Measurements from ENCODE around the gene SPPL2B. TPM values are rescaled to one million over a fixed set of nuclear protein-coding genes. Genes with fewer than 3 reads are reported as not detected.
A peak's percentile ranks its signal among the peaks of the same experiment; 100 is the strongest.

Gene SPPL2B
- total RNA-seq, 4 donors from 2014 or later, result 18.5 to 32.7 (median 30.9) TPM

DNA sequence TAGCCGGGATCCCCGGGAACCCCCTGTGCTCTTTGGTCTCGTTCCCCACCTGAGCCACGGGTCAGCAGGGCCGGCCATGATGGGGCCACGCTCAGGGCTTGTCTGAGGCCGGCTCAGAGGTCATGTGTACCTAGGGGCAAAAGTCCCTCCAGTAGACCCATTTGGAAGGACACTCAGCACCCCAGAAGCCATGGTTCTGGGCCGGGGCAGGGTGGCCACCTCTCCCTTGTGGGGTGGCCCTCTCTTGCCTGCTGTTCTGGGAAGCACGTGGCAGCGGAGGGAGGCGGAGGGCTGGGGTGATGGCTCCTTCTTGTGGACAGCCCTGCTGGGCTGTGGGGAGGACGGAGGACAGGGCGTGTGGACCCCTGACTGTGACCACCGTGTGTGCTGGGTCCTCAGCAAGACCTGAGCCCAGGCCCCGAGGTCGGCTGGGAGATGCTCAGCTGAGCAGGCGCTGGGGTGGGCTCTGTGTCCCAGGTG, 40.1 kb upstream of the SPPL2B start:
- Histone ChIP-seq H3K27me3 (peaks cover 58% of the 10 kb centered on the region), H3K4me3 (no peak overlapping the region), H3K4me1 (peaks cover 0 to 27% (median 23%) of the 10 kb centered on the region in 3 donors), H3K27ac (no peak overlapping the region), H3K9me3 (no peaks in the 10 kb centered on the region), H3K36me3 (no peaks in the 10 kb centered on the region)
- WGBS, 2 donors (ENCODE audit: low coverage in 1 of 2), result no CpG with 5 or more reads among the region's 17 CpGs
- no peak for ATAC-seq
- no peak for TF ChIP-seq POLR2A (IDR thresholded peaks at IDR 0.05)
- TF ChIP-seq, protein P1, sequence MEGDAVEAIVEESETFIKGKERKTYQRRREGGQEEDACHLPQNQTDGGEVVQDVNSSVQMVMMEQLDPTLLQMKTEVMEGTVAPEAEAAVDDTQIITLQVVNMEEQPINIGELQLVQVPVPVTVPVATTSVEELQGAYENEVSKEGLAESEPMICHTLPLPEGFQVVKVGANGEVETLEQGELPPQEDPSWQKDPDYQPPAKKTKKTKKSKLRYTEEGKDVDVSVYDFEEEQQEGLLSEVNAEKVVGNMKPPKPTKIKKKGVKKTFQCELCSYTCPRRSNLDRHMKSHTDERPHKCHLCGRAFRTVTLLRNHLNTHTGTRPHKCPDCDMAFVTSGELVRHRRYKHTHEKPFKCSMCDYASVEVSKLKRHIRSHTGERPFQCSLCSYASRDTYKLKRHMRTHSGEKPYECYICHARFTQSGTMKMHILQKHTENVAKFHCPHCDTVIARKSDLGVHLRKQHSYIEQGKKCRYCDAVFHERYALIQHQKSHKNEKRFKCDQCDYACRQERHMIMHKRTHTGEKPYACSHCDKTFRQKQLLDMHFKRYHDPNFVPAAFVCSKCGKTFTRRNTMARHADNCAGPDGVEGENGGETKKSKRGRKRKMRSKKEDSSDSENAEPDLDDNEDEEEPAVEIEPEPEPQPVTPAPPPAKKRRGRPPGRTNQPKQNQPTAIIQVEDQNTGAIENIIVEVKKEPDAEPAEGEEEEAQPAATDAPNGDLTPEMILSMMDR (IDR thresholded peaks at IDR 0.05), result no peak

DNA sequence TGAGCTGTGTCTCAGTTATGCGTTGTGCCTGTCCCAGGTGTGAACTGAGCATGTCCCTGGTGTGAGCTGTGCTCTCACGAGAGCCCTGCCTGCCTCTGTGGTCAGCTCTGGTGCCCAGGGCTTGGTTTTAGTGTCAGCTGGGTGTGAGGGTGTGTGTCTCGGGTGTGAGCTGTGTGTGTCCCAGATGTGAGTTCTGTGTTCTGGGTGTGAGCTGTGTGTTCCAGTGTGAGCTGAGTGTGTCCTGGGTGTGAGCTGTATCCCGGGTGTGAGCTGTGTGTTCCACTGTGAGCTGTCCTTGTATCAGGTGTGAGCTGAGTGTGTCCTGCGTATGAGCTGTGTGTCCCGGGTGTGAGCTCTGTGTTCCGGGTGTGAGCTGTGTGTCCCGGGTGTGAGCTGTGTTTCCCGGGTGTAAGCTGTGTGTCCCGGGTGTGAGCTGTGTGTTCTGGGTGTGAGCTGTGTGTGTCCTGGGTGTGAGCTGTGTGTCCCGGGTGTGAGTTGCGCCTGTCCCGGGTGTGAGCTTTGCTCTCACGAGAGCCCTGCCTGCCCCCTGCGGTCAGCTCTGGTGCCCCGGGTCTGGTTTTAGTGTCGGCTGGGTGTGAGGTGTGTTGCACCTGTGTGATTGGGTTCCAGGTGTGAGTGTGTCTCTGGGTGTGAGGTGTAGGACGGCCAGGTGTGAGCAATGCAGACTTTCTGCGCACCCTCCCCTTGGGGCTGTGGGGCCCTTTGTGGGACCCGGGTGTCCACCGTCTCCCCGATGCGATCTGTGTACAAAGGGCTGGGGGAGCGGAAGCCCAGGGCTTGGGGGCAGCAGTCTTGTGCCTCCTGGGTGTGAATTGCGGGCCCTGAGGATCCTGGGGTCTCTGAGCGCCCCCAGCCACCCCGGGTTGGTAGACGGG, 39.4 kb upstream of the SPPL2B start:
- Histone ChIP-seq H3K4me1 (peaks cover 0 to 30% (median 23%) of the 10 kb centered on the region in 3 donors), H3K27me3 (peaks cover 61% of the 10 kb centered on the region), H3K4me3 (peak overlapping the region in 1 of 2 donors; percentile 50), H3K27ac (peak overlapping the region in 1 of 4 donors; percentile 56), H3K9me3 (no peaks in the 10 kb centered on the region), H3K36me3 (no peaks in the 10 kb centered on the region)
- TF ChIP-seq POLR2AphosphoS5 (IDR thresholded peaks at IDR 0.05), result no peak
- TF ChIP-seq, protein P1 (IDR thresholded peaks at IDR 0.05), result no peak
- no peak for TF ChIP-seq POLR2A (IDR thresholded peaks at IDR 0.05)
- TF ChIP-seq EP300 (IDR thresholded peaks at IDR 0.05), result no peak
- no CpG with 5 or more reads among the region's 28 CpGs for WGBS, 2 donors (ENCODE audit: low coverage in 1 of 2)
- ATAC-seq, result no peak

DNA sequence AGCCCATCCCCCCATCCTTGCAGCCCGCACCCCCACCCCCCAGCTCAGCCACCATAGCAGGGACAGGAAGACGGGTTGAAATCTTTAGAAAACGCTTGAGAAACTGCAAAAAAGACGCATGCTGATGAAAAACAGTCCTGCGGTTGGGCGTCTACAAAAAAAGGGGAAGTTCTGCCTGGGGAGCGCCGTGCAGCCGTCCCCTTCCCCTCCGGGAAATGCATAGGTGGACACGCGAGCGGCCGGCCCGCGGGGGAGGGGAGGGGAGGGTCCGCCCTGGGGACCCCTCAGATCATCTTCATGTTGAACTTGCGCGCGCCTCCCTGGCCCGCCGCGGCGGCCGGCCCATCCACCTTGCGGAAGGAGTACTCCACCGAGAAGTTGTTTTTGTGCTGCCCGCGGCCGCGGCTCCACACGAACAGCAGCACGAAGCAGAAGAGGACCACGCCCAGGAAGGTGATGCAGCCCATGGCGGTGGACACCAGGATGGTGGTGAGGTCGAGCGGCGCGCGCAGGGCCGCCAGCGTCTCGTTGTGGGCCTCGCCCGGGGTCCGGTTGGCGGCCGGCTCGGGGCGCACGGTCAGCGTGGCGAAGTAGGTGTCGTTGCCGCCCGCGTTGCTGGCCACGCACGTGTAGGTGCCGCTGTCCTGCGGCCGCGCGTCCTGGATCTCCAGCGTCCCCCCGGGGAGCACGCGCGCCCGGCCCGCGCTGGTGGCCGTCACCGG, 38.6 kb upstream of the SPPL2B start:
- TF ChIP-seq POLR2A (IDR thresholded peaks at IDR 0.05), result no peak
- TF ChIP-seq EP300 (IDR thresholded peaks at IDR 0.05), result no peak
- TF ChIP-seq, protein P1 (IDR thresholded peaks at IDR 0.05), result no peak
- Histone ChIP-seq H3K27ac (peak overlapping the region in 1 of 4 donors; percentile 56), H3K9me3 (no peaks in the 10 kb centered on the region), H3K36me3 (no peaks in the 10 kb centered on the region), H3K27me3 (peaks cover 61% of the 10 kb centered on the region), H3K4me3 (peak overlapping the region in 1 of 2 donors; percentile 50), H3K4me1 (peaks cover 0 to 38% (median 31%) of the 10 kb centered on the region in 3 donors)
- peak; percentile 37 for ATAC-seq
- 0% methylated on average over 1 of the region's 74 CpGs; no CpG with 5 or more reads in 1 of the 2 donors for WGBS, 2 donors (ENCODE audit: low coverage in 1 of 2)

DNA sequence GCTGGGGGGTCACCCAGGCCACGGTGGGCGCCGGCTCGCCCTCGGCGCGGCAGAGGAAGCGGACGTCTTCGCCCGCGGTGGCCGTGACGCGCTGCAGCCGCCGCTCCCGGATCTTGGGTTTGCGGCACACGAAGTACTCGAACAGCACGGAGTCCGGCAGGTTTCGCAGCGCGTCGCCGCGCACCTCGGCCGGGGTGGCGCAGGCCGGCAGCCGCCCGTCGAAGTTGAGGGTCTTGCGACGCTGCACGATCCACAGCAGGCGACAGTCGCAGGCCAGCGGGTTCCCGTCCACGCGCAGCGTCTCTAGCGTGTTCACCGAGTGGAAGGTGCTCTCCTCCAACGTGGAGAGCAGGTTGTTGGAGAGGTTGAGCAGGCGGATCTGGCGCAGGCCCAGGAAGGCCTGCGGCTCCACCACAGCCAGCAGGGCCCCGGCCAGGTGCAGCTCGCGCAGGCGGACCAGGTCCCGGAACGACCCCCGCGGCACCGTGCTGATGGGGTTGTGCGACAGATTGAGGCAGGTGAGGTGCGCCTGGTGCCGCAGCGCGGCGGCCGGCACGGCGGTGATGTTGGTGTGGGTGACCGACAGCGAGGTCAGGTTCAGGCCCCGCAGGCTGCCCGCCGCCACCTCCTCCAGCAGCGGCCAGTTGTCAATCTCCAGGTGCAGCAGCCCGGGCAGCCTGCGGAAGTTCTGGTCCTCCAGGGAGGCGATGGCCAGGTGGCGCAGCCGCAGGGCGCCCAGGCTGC, 37.9 kb upstream of the SPPL2B start:
- peaks cover 61% of the 10 kb centered on the region for H3K27me3 ChIP-seq
- no peak for ATAC-seq
- no peaks in the 10 kb centered on the region for H3K9me3 ChIP-seq
- 0 to 5% methylated on average over 7 to 8 of the region's 82 CpGs for whole genome bisulfite sequencing, 2 donors (ENCODE audit: low coverage in 1 of 2)
- H3K36me3 ChIP-seq, result no peaks in the 10 kb centered on the region
- peaks cover 0 to 45% (median 32%) of the 10 kb centered on the region in 3 donors for H3K4me1 ChIP-seq
- peak overlapping the region in 1 of 4 donors; percentile 56 for H3K27ac ChIP-seq
- H3K4me3 ChIP-seq, result peak overlapping the region in 1 of 2 donors; percentile 50
- TF ChIP-seq POLR2AphosphoS5 (IDR thresholded peaks at IDR 0.05) (no peak), POLR2A (IDR thresholded peaks at IDR 0.05) (no peak), EP300 (IDR thresholded peaks at IDR 0.05) (no peak)
- TF ChIP-seq, protein P1 (IDR thresholded peaks at IDR 0.05), result no peak

All from gastroesophageal sphincter (tissue), 4 donors.